ENCODE results near the gene LTBP1. TPM values are rescaled to one million over a fixed set of nuclear protein-coding genes. Genes with fewer than 3 reads are reported as not detected.

The LTBP1 gene
- total RNA-seq, 1 experiment from 2014 or later: 119 TPM

DNA sequence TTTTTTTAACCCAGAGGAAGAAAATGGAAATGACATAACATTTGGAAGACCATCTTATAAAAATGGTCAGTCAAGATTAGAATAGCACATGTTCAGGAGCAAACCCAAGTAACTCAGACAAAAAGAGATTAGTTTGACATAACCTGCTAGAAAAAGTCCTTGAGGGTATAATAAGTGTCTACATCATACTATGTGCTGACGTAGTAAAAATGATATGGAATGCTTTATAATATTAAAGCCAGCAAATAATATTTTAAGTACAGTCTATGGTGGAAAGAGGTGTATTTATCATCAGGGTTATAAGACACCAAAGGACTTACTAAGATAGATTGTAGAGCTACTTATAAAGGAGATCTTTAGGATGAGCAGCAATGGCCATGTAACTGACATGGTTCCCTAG lies 169.0 kb downstream of the LTBP1 start:
- BruUV-seq (replicated peaks): no TSS peak
- CTCF ChIA-PET: interaction anchor here (0.9 kb wide), 1 partner anchor 17 kb away, joined by 3 read pairs; no protein-coding TSS in a partner anchor
- Mint-ChIP-seq H3K4me1 (ENCODE audit: insufficient read depth, unreplicated experiment) (peaks cover 9% of the 10 kb centered on the region), H3K4me3 (ENCODE audit: unreplicated experiment) (no peak overlapping the region), H3K9me3 (ENCODE audit: unreplicated experiment) (no peaks in the 10 kb centered on the region), H3K36me3 (ENCODE audit: insufficient read depth, unreplicated experiment) (no peaks in the 10 kb centered on the region), H3K27me3 (ENCODE audit: insufficient read depth, unreplicated experiment) (no peaks in the 10 kb centered on the region), H3K27ac (ENCODE audit: low read depth, unreplicated experiment) (no peak overlapping the region)
- POLR2A ChIA-PET: interaction anchor here (0.6 kb wide), 1 partner anchor 136 kb away, joined by 3 read pairs; no protein-coding TSS in a partner anchor
- intact Hi-C loops (cut with micrococcal nuclease): no loop called here
- TF ChIP-seq, protein P1, sequence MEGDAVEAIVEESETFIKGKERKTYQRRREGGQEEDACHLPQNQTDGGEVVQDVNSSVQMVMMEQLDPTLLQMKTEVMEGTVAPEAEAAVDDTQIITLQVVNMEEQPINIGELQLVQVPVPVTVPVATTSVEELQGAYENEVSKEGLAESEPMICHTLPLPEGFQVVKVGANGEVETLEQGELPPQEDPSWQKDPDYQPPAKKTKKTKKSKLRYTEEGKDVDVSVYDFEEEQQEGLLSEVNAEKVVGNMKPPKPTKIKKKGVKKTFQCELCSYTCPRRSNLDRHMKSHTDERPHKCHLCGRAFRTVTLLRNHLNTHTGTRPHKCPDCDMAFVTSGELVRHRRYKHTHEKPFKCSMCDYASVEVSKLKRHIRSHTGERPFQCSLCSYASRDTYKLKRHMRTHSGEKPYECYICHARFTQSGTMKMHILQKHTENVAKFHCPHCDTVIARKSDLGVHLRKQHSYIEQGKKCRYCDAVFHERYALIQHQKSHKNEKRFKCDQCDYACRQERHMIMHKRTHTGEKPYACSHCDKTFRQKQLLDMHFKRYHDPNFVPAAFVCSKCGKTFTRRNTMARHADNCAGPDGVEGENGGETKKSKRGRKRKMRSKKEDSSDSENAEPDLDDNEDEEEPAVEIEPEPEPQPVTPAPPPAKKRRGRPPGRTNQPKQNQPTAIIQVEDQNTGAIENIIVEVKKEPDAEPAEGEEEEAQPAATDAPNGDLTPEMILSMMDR (IDR thresholded peaks at IDR 0.05; ENCODE audit: unreplicated experiment): no peak
- DNase-seq (ENCODE audit: unreplicated experiment): no peak

DNA sequence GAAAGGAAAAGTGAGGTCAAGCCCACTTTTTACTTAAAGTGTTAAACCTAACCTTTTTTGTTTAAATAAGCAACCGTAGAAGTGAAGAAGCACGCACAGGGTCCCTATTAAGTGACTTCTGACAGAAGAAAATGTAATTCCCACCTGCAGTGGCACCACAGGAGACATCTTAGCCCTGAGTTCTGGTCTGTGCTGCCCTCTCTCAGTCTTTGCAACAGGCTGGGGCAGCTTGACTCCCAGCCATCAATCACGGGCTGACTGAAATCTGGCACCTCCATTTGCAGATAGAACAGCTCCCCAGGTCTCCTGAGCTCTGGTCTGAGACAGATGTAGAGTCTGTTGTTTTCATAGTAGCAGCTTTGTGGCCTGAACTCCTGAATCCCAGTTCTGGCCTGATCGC lies 170.0 kb downstream of the LTBP1 start:
- no peak for DNase-seq (ENCODE audit: unreplicated experiment)
- H3K27me3 Mint-ChIP-seq (ENCODE audit: insufficient read depth, unreplicated experiment): no peaks in the 10 kb centered on the region
- TF ChIP-seq, protein P1 (IDR thresholded peaks at IDR 0.05; ENCODE audit: unreplicated experiment): no peak
- intact Hi-C loops (cut with micrococcal nuclease): no loop called here
- POLR2A ChIA-PET: no interaction called here
- BruUV-seq (replicated peaks): no TSS peak
- H3K4me1 Mint-ChIP-seq (ENCODE audit: insufficient read depth, unreplicated experiment): no peaks in the 10 kb centered on the region
- no peaks in the 10 kb centered on the region for H3K9me3 Mint-ChIP-seq (ENCODE audit: unreplicated experiment)
- CTCF ChIA-PET: no interaction called here
- H3K4me3 Mint-ChIP-seq (ENCODE audit: unreplicated experiment): no peak overlapping the region
- no peaks in the 10 kb centered on the region for H3K36me3 Mint-ChIP-seq (ENCODE audit: insufficient read depth, unreplicated experiment)
- no peak overlapping the region for H3K27ac Mint-ChIP-seq (ENCODE audit: low read depth, unreplicated experiment)

DNA sequence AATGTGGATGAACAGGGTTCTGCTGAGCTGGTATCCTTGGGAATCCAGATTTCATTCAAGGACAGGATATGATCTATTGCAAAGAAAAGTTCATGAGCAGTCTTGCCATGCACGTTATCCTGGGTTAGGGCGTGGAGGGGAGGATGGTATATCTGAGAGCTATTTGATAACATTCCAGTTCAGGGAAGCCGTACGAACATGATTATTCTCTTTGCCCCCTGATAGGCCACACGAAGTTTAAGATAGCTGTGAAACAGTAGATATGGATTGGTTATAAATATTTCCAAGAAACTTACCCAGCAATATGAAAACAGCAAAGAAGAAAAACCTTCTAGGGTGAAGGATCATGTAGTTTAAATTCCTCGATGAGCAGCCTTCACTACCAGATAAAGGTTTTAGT lies 171.9 kb downstream of the LTBP1 start:
- intact Hi-C loops (cut with micrococcal nuclease): no loop called here
- H3K4me1 Mint-ChIP-seq (ENCODE audit: insufficient read depth, unreplicated experiment): peaks cover 7% of the 10 kb centered on the region
- ChIA-PET POLR2A (interaction anchor here (0.8 to 1.2 kb wide), 3 partner anchors 13 to 123 kb away, joined by 3 read pairs; no protein-coding TSS in a partner anchor), CTCF (interaction anchor here (1.0 kb wide), 1 partner anchor 45 kb away, joined by 6 read pairs; no protein-coding TSS in a partner anchor)
- DNase-seq (ENCODE audit: unreplicated experiment): no peak
- H3K27ac Mint-ChIP-seq (ENCODE audit: low read depth, unreplicated experiment): no peak overlapping the region
- H3K36me3 Mint-ChIP-seq (ENCODE audit: insufficient read depth, unreplicated experiment): no peaks in the 10 kb centered on the region
- no peaks in the 10 kb centered on the region for H3K27me3 Mint-ChIP-seq (ENCODE audit: insufficient read depth, unreplicated experiment)
- BruUV-seq (replicated peaks): no TSS peak
- no peak overlapping the region for H3K4me3 Mint-ChIP-seq (ENCODE audit: unreplicated experiment)
- TF ChIP-seq, protein P1 (IDR thresholded peaks at IDR 0.05; ENCODE audit: unreplicated experiment): no peak
- no peaks in the 10 kb centered on the region for H3K9me3 Mint-ChIP-seq (ENCODE audit: unreplicated experiment)

DNA sequence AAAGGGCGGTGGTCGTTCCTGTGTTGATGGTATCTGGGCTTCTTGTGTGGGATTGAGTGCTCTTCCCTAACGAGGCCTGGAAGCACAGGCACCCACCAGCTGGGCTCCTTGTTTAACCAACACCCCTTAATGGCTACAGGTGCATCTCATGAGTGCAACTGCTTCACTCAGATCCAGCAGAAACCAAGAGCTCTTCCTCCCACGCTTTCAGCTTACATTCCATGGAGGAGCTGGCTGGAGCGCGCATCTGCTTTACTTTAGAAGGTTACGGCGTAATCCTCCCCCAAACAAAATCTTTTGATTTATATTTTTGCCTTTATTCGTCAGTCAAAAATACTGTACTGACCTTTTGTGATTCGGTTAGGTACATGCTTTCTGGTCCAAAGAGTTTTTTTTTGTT lies 174.7 kb downstream of the LTBP1 start:
- no TSS peak for BruUV-seq (replicated peaks)
- Mint-ChIP-seq H3K27ac (ENCODE audit: low read depth, unreplicated experiment) (no peak overlapping the region), H3K4me1 (ENCODE audit: insufficient read depth, unreplicated experiment) (peaks cover 7% of the 10 kb centered on the region)

More for the DNA sequence above, 174.7 kb downstream of the LTBP1 start:
- no peak for DNase-seq (ENCODE audit: unreplicated experiment)
- no peaks in the 10 kb centered on the region for H3K9me3 Mint-ChIP-seq (ENCODE audit: unreplicated experiment)
- POLR2A ChIA-PET: interaction anchor here (1.0 to 1.3 kb wide), 3 partner anchors 10 to 31 kb away, joined by 3 to 5 read pairs (median 4); no protein-coding TSS in a partner anchor
- intact Hi-C loops (cut with micrococcal nuclease): no loop called here
- CTCF ChIA-PET: interaction anchor here (0.7 kb wide), 1 partner anchor 16 kb away, joined by 3 read pairs; no protein-coding TSS in a partner anchor
- TF ChIP-seq, protein P1 (IDR thresholded peaks at IDR 0.05; ENCODE audit: unreplicated experiment): no peak
- H3K4me3 Mint-ChIP-seq (ENCODE audit: unreplicated experiment): no peak overlapping the region
- no peaks in the 10 kb centered on the region for H3K36me3 Mint-ChIP-seq (ENCODE audit: insufficient read depth, unreplicated experiment)
- no peaks in the 10 kb centered on the region for H3K27me3 Mint-ChIP-seq (ENCODE audit: insufficient read depth, unreplicated experiment)

All from MCF 10A (cell line).